Choroid plexus epithelial cell (primary cell): ENCODE data around the gene ABI3.

Experiments
- DNase-seq: peaks from one replicate; pipeline ENCODE4 v3.0.0-alpha.2; 2010; ENCODE audit warnings: low read depth
- H3K4me3 ChIP-seq: 2 replicates; pipeline ENCODE4 v1.5.1; 2011; ENCODE audit warnings: low read depth, mild to moderate bottlenecking, control low read depth, low read length, moderate library complexity
- CTCF ChIP-seq: conservative IDR thresholded peaks from 2 replicates; pipeline ENCODE4 v1.5.1; 2011; ENCODE audit warnings: low read depth, mild to moderate bottlenecking, control low read depth, inconsistent platforms, low read length, moderate library complexity

Gene ABI3

GRCh38 chr17:49197346-49197998 lies 13.0 kb upstream of the ABI3 start:
- DNase-seq: no peak
- H3K4me3 ChIP-seq: no peak overlapping the region
- TF ChIP-seq CTCF: no peak

GRCh38 chr17:49198211-49198610 lies 12.3 kb upstream of the ABI3 start:
- DNase-seq: no peak
- no peak overlapping the region for H3K4me3 ChIP-seq
- no peak for TF ChIP-seq CTCF

- no peak for DNase-seq
- no peak overlapping the region for H3K4me3 ChIP-seq
- TF ChIP-seq CTCF: no peak
These were observed 10.0 kb upstream of the ABI3 start for GRCh38 chr17:49200423-49201083.

- DNase-seq: peak; percentile 31
- H3K4me3 ChIP-seq: no peak overlapping the region
- TF ChIP-seq CTCF: no peak
These were observed 9.0 kb upstream of the ABI3 start for GRCh38 chr17:49201481-49201927.

- no peak for TF ChIP-seq CTCF
- H3K4me3 ChIP-seq: no peak overlapping the region
- DNase-seq: no peak
These were observed 6.7 kb upstream of the ABI3 start for GRCh38 chr17:49203796-49204195.

GRCh38 chr17:49204516-49204915 lies 6.0 kb upstream of the ABI3 start:
- no peak overlapping the region for H3K4me3 ChIP-seq
- TF ChIP-seq CTCF: no peak
- no peak for DNase-seq
